Aorta (tissue), 5 donors: Measurements from ENCODE around the gene SLC35A1. TPM values are rescaled to one million over a fixed set of nuclear protein-coding genes. Genes with fewer than 3 reads are reported as not detected.

ENCODE experiments used
- ATAC-seq: fragments of 200-7000 bp; cut with Tn5 transposase; one replicate; pipeline ENCODE4 v1.9.1; 2022; ENCODE audit warnings: moderate library complexity; ENCODE audit not compliant: low FRiP score
- DNase-seq, 2 donors: peaks; one replicate each; pipeline ENCODE4 v3.0.0-alpha.2; 2020
- H3K27ac ChIP-seq, 2 donors: one replicate each; pipeline ENCODE4 v1.5.1; 2013; ENCODE audit warnings: low read length in 2 of 2, mild to moderate bottlenecking in 2 of 2, moderate library complexity in 2 of 2, control low read depth in 1 of 2, inconsistent platforms in 1 of 2, low read depth in 1 of 2
- H3K27me3 ChIP-seq, 2 donors: one replicate each; pipeline ENCODE4 v1.6.1; 2013; ENCODE audit warnings: control low read depth in 1 of 2, low read length in 1 of 2, mild to moderate bottlenecking in 1 of 2, moderate library complexity in 1 of 2; ENCODE audit not compliant: insufficient read depth in 2 of 2, control insufficient read depth in 1 of 2
- H3K36me3 ChIP-seq, 2 donors: one replicate each; pipeline ENCODE4 v1.6.1; 2013; ENCODE audit warnings: control low read depth in 1 of 2, low read length in 1 of 2, mild to moderate bottlenecking in 1 of 2; ENCODE audit not compliant: insufficient read depth in 2 of 2, control insufficient read depth in 1 of 2
- H3K4me1 ChIP-seq, 2 donors: one replicate each; pipeline ENCODE4 v1.6.1; 2013; ENCODE audit warnings: low read length in 2 of 2, control low read depth in 1 of 2, mild to moderate bottlenecking in 1 of 2, moderate library complexity in 1 of 2; ENCODE audit not compliant: insufficient read depth in 2 of 2, control insufficient read depth in 1 of 2
- H3K4me3 ChIP-seq, 2 donors: one replicate each; pipeline ENCODE4 v1.5.1; 2013; ENCODE audit warnings: low read length in 2 of 2, control low read depth in 1 of 2, mild to moderate bottlenecking in 1 of 2
- H3K9me3 ChIP-seq: one replicate; pipeline ENCODE4 v1.6.1; 2013; ENCODE audit warnings: mild to moderate bottlenecking, low read length; ENCODE audit not compliant: control insufficient read depth
- WGBS, 2 donors: extraction: QIAGEN DNeasy Blood & Tissue Kit; methylation state at CpG; one replicate each; pipeline ENCODE4 v1.1.7; 2013; 5-methylcytosine and 5-hydroxymethylcytosine counted together
- intact Hi-C, 2 donors: fragments of 100-400 bp; cut with DNase I; formaldehyde crosslinking; loops; one replicate each; pipeline versions ENCODE4 v1.14.2 to v1.15.0; 2022
- long read RNA-seq, 2 donors: library from polyadenylated mRNA; unstranded; transcript quantifications; one replicate each; pipeline ENCODE4 v2.0.0, GENCODE V29; 2020 to 2021
- polyA plus RNA-seq, 2 donors: library from polyadenylated mRNA; stranded (reverse); fragments of 200-250 nt; gene quantifications; one replicate each; pipeline ENCODE4 v1.2.3, GENCODE V29; 2013
- total RNA-seq, 2 donors: library from RNA; stranded (reverse); fragmentation: NEBNext Ultra II Directional; extraction: Animal tissue kit (Norgen Biotek cat#: 25700); gene quantifications; one replicate each; pipeline ENCODE4 v1.2.1, GENCODE V29; 2021
- donor health status: healthy with polysubstance abuse.
- donor health status: Bipolar disorder and iron deficiency.
- donor health status: DM: no; HTN: no; CAD: no.
- donor health status: DM: no; HTN: no; CAD: no.
- donor health status: DM: yes; HTN: yes; CAD: no.

SLC35A1 gene
- total RNA-seq, result 10 to 100 TPM; 15.0 to 20.0 TPM
- 10 to 100 TPM; 13.3 to 24.1 TPM for polyA plus RNA-seq
- long read RNA-seq, donor 1, transcript SLC35A1-201 (8 exons, 1,851 nt), result major isoform, 43 of 59 reads
- long read RNA-seq, donor 1, partial matches to known transcripts, result 5 of 59 reads
- long read RNA-seq, donor 1, other reads (novel, unspliced or antisense), result 9 of 59 reads
- long read RNA-seq, donor 2, transcript SLC35A1-201 (8 exons, 1,851 nt), result major isoform, 12 of 15 reads
- long read RNA-seq, donor 2, partial matches to known transcripts, result 1 of 15 reads
- long read RNA-seq, donor 2, other reads (novel, unspliced or antisense), result 2 of 15 reads

DNA sequence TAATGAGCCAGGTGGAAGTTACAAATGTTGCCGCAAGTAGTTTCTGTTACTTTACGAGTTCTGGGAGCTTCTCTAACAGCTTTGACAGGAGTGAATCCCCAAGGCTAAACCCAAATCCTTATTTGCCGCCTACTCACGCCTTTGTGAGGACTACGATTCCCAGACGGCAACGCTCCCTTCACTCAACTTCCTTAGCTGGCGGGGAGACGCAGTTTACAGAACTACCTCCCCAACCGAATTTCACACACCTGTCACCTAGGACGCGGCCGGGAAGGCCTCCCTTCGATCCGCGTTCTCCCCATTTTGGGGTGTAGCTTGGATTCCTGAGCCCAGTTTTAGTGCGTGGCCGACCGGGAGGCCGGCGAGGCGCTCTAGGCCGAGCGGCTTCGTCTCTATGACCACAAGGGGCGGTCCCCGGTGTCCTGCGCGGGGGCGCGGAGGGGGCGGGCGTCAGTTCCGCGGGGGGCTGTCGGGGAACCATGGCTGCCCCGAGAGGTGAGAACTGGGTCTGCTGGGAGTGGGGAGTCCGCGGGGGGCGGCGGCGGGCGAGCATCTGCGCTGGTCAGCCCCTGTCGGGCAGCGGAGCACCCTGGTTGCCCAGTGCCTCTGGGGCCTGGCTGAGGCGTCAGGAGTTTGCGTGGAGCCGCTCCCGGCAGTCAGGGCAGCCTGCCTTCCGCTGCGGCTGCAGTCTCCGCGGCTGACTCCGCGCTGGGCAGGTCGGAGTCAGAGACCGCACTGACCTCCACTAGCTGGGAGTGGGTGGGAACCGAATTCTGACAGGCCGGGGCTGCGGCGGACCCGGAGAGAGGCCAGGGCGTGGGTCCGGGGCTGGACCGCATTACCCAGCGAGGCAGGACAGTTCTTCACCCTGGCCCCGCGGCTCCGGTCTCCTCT lies at the start of gene SLC35A1:
Gene SLC35A1 (plus strand): TSS at position 450 of the 894 bp plus-strand sequence. CDS start 30 bp downstream, at position 480.
- no peaks in the 10 kb centered on the region for H3K27me3 ChIP-seq
- no peaks in the 10 kb centered on the region for H3K9me3 ChIP-seq
- no peaks in the 10 kb centered on the region for H3K36me3 ChIP-seq
- WGBS, 2 donors, result 0% methylated on average over 57 to 70 of the region's 70 CpGs
- H3K27ac ChIP-seq, result peak within 1 kb of the TSS in 1 of 2 donors; percentile 82
- peak within 1 kb of the TSS; percentile 68 to 97 for H3K4me3 ChIP-seq
- ATAC-seq (peak; percentile 99), DNase-seq (peak; percentile 89 to 96)
- H3K4me1 ChIP-seq, result no peaks in the 10 kb centered on the region
- intact Hi-C loops, result loop anchor here (2.0 to 10.0 kb wide), 6 partner anchors 64 to 318 kb away; partner anchors contain the start of genes AKIRIN2 (in 1 of the 2), CFAP206 (in 1 of the 2), SMIM8 (in 1 of the 2) and ZNF292 (in 1 of the 2)

DNA sequence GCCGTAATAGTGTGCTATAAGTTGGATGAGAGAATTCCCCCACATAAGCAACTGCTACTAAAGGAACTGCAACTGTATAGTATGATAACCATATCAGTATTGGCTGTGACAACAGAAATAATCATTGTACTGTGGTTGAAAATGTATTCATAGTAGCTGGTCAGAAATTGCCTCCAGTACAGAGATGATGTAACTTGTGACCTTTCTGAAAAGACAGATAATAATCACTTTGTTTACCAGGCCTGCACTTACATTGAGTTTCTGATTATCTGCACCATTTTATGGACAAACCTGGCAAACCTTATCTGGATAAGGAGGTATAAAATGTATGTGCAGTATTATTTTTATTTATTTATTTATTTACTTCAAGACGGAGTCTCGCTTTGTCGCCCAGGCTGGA lies 46.0 kb upstream of the SLC35A1 start:
- Histone ChIP-seq H3K9me3 (no peaks in the 10 kb centered on the region), H3K4me1 (no peaks in the 10 kb centered on the region), H3K27me3 (no peaks in the 10 kb centered on the region), H3K4me3 (no peak overlapping the region), H3K36me3 (no peaks in the 10 kb centered on the region), H3K27ac (no peak overlapping the region)
- ATAC-seq (no peak), DNase-seq (no peak)
- intact Hi-C loops, result no loop called here
- 97 to 98% methylated on average over 4 of the region's 4 CpGs for WGBS, 2 donors

DNA sequence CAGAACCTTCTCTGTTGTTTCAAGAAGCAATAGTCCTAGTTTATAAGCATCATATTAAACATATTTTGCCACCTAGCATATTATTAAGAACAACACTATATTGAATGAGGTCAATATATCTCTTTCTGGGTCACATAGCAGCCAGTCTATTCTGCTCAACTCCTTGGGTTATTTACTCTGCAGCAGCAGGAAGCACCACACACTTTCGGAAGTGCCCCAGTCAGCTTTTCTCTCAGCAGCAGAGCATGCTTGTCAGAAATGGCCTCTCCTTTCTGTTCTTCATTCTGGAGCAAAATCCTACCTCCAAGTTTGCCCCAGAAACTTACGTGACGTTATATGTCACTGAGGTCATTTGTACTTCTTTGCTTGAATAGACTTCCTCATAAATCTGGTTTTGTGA lies 42.3 kb upstream of the SLC35A1 start:
- Histone ChIP-seq H3K27me3 (no peaks in the 10 kb centered on the region), H3K27ac (no peak overlapping the region), H3K4me3 (no peak overlapping the region), H3K4me1 (no peaks in the 10 kb centered on the region), H3K9me3 (no peaks in the 10 kb centered on the region), H3K36me3 (no peaks in the 10 kb centered on the region)
- ATAC-seq (no peak), DNase-seq (no peak)
- 54 to 56% methylated on average over 3 of the region's 3 CpGs for WGBS, 2 donors
- intact Hi-C loops, result no loop called here

GRCh38 chr6:87431263-87431662 lies 41.5 kb upstream of the SLC35A1 start:
- Histone ChIP-seq H3K4me1 (no peaks in the 10 kb centered on the region), H3K27me3 (no peaks in the 10 kb centered on the region), H3K36me3 (no peaks in the 10 kb centered on the region), H3K27ac (no peak overlapping the region), H3K9me3 (no peaks in the 10 kb centered on the region), H3K4me3 (no peak overlapping the region)
- intact Hi-C loops, result no loop called here
- WGBS, 2 donors, result 81 to 85% methylated on average over 5 of the region's 5 CpGs
- ATAC-seq, result no peak
- DNase-seq, result no peak

- no peak overlapping the region for H3K4me3 ChIP-seq
- no peaks in the 10 kb centered on the region for H3K36me3 ChIP-seq
- H3K9me3 ChIP-seq, result no peaks in the 10 kb centered on the region
- intact Hi-C loops, result no loop called here
- 0 to 3% methylated on average over 4 of the region's 4 CpGs for WGBS, 2 donors
- no peak overlapping the region for H3K27ac ChIP-seq
- no peaks in the 10 kb centered on the region for H3K27me3 ChIP-seq
- H3K4me1 ChIP-seq, result no peaks in the 10 kb centered on the region
- peak; percentile 81 for ATAC-seq
- DNase-seq, result no peak
These were observed 36.3 kb upstream of the SLC35A1 start for GRCh38 chr6:87436435-87436834.

GRCh38 chr6:87441711-87442110 lies 31.1 kb upstream of the SLC35A1 start:
- WGBS, 2 donors, result 79 to 82% methylated on average over 5 of the region's 5 CpGs
- Histone ChIP-seq H3K9me3 (no peaks in the 10 kb centered on the region), H3K36me3 (no peaks in the 10 kb centered on the region), H3K27ac (no peak overlapping the region), H3K4me1 (no peaks in the 10 kb centered on the region), H3K4me3 (no peak overlapping the region), H3K27me3 (no peaks in the 10 kb centered on the region)
- intact Hi-C loops, result no loop called here
- no peak for DNase-seq
- ATAC-seq, result no peak

GRCh38 chr6:87444362-87444761 lies 28.4 kb upstream of the SLC35A1 start:
- no peak for DNase-seq
- H3K4me1 ChIP-seq, result no peaks in the 10 kb centered on the region
- H3K4me3 ChIP-seq, result no peak overlapping the region
- H3K27me3 ChIP-seq, result no peaks in the 10 kb centered on the region
- H3K9me3 ChIP-seq, result no peaks in the 10 kb centered on the region
- 55 to 77% methylated on average over 2 of the region's 2 CpGs for WGBS, 2 donors
- no peak for ATAC-seq
- intact Hi-C loops, result no loop called here
- H3K27ac ChIP-seq, result no peak overlapping the region
- H3K36me3 ChIP-seq, result no peaks in the 10 kb centered on the region

GRCh38 chr6:87465051-87465450 lies 7.7 kb upstream of the SLC35A1 start:
- intact Hi-C loops, result no loop called here
- DNase-seq, result no peak
- no peak overlapping the region for H3K4me3 ChIP-seq
- H3K9me3 ChIP-seq, result peaks cover 1% of the 10 kb centered on the region
- no peak overlapping the region for H3K27ac ChIP-seq
- no peak for ATAC-seq
- 69 to 71% methylated on average over 2 of the region's 2 CpGs for WGBS, 2 donors
- H3K36me3 ChIP-seq, result no peaks in the 10 kb centered on the region
- no peaks in the 10 kb centered on the region for H3K27me3 ChIP-seq
- no peaks in the 10 kb centered on the region for H3K4me1 ChIP-seq
